ENCODE data around the gene RSRC1. TPM values are rescaled to one million over a fixed set of nuclear protein-coding genes. Genes with fewer than 3 reads are reported as not detected.

The RSRC1 gene
- total and polyA plus RNA-seq, 11 donors = 9.5 to 24.9 (median 21.3) TPM

- DNase-seq (no peak), ATAC-seq (no peak)
- Histone ChIP-seq H3K27me3 (no peaks in the 10 kb centered on the region), H3K36me3 (peaks cover 0 to 10% (median 0%) of the 10 kb centered on the region in 9 donors), H3K27ac (no peak overlapping the region), H3K4me1 (no peaks in the 10 kb centered on the region), H3K4me3 (no peak overlapping the region), H3K9me3 (peaks cover 2 to 49% (median 28%) of the 10 kb centered on the region in 12 donors)
- no peak for TF ChIP-seq POLR2A (IDR thresholded peaks at IDR 0.05)
- no peak for TF ChIP-seq CTCF (IDR thresholded peaks at IDR 0.05)
- WGBS, 4 donors = 93 to 98% (median 94%) methylated on average over 1 of the region's 1 CpG
- intact Hi-C loops (cut with DNase I) = loop anchor here in 1 of 10 donors (2.0 kb wide), 1 partner anchor 32 kb away; no protein-coding TSS in a partner anchor
These were observed 157.1 kb downstream of the RSRC1 start for GRCh38 chr3:158267015-158267414.

GRCh38 chr3:158269942-158270341 lies 160.1 kb downstream of the RSRC1 start:
- WGBS, 4 donors = 88 to 95% (median 94%) methylated on average over 4 of the region's 4 CpGs
- H3K9me3 ChIP-seq = peaks cover 2 to 42% (median 28%) of the 10 kb centered on the region in 12 donors
- no peaks in the 10 kb centered on the region for H3K4me1 ChIP-seq
- no peak for DNase-seq
- H3K36me3 ChIP-seq = peaks cover 0 to 10% (median 0%) of the 10 kb centered on the region in 9 donors
- no peak for ATAC-seq
- H3K27ac ChIP-seq = no peak overlapping the region
- TF ChIP-seq CTCF (IDR thresholded peaks at IDR 0.05) = no peak
- TF ChIP-seq POLR2A (IDR thresholded peaks at IDR 0.05) = no peak
- no peaks in the 10 kb centered on the region for H3K27me3 ChIP-seq
- no peak overlapping the region for H3K4me3 ChIP-seq
- intact Hi-C loops (cut with DNase I) = loop anchor here in 1 of 10 donors (5.0 kb wide), 1 partner anchor 107 kb away; no protein-coding TSS in a partner anchor

GRCh38 chr3:158272081-158272480 lies 162.2 kb downstream of the RSRC1 start:
- DNase-seq (no peak), ATAC-seq (no peak)
- no peak overlapping the region for H3K4me3 ChIP-seq
- TF ChIP-seq CTCF (IDR thresholded peaks at IDR 0.05) (no peak), POLR2A (IDR thresholded peaks at IDR 0.05) (no peak)
- H3K27me3 ChIP-seq = no peaks in the 10 kb centered on the region
- peaks cover 0 to 21% (median 11%) of the 10 kb centered on the region in 12 donors for H3K9me3 ChIP-seq
- H3K4me1 ChIP-seq = no peaks in the 10 kb centered on the region
- WGBS, 4 donors = 84 to 88% (median 88%) methylated on average over 6 of the region's 6 CpGs
- intact Hi-C loops (cut with DNase I) = loop anchor here in 1 of 10 donors (5.0 kb wide), 1 partner anchor 105 kb away; no protein-coding TSS in a partner anchor
- H3K36me3 ChIP-seq = peaks cover 0 to 3% (median 0%) of the 10 kb centered on the region in 9 donors
- H3K27ac ChIP-seq = no peak overlapping the region

GRCh38 chr3:158273656-158274055 lies 163.8 kb downstream of the RSRC1 start:
- Histone ChIP-seq H3K36me3 (peaks cover 0 to 3% (median 0%) of the 10 kb centered on the region in 9 donors), H3K4me3 (no peak overlapping the region), H3K27ac (no peak overlapping the region), H3K4me1 (no peaks in the 10 kb centered on the region), H3K27me3 (no peaks in the 10 kb centered on the region), H3K9me3 (peaks cover 0 to 5% (median 0%) of the 10 kb centered on the region in 12 donors)
- WGBS, 4 donors = 92 to 98% (median 95%) methylated on average over 1 of the region's 1 CpG
- intact Hi-C loops (cut with DNase I) = loop anchor here in 1 of 10 donors (5.0 kb wide), 1 partner anchor 104 kb away; no protein-coding TSS in a partner anchor
- TF ChIP-seq POLR2A (IDR thresholded peaks at IDR 0.05) (no peak), CTCF (IDR thresholded peaks at IDR 0.05) (no peak)
- DNase-seq (no peak), ATAC-seq (no peak)
